Activated naive CD4-positive, alpha-beta T cell (primary cell): ENCODE data around the gene WDHD1.
"Not testable (repeated sequence)": the region's sequence is repeated elsewhere in the genome, so short reads cannot be mapped to it uniquely, and the experiment has no call there.

Source experiments
- DNase-seq, 4 experiments: peaks; one replicate each; lab custom pipeline; 2025; lab: John Stamatoyannopoulos, UW

WDHD1 gene

GRCh38 chr14:55048900-55049436 lies 22.1 kb upstream of the WDHD1 start:
- no peak for DNase-seq

GRCh38 chr14:55047301-55048053 lies 20.6 kb upstream of the WDHD1 start:
- no peak for DNase-seq

GRCh38 chr14:55045087-55045486 lies 18.2 kb upstream of the WDHD1 start:
- DNase-seq, result no peak

- no peak for DNase-seq
These were observed 16.6 kb upstream of the WDHD1 start for GRCh38 chr14:55043528-55043927.

GRCh38 chr14:55038708-55039107 lies 11.8 kb upstream of the WDHD1 start:
- DNase-seq, result no peak

- DNase-seq, result not testable (repeated sequence)
These were observed 11.1 kb upstream of the WDHD1 start for GRCh38 chr14:55037995-55038394.

GRCh38 chr14:55031190-55031589 lies 4.3 kb upstream of the WDHD1 start:
- no peak for DNase-seq

GRCh38 chr14:55028476-55028875 lies 1.6 kb upstream of the WDHD1 start:
- DNase-seq, result no peak

GRCh38 chr14:55028066-55028465 lies 1.2 kb upstream of the WDHD1 start:
- DNase-seq, result no peak

GRCh38 chr14:55026441-55026792 lies 482 bp downstream of the WDHD1 start:
- DNase-seq, result no peak

- DNase-seq, result no peak
These were observed 951 bp downstream of the WDHD1 start for GRCh38 chr14:55025948-55026347.

GRCh38 chr14:55024365-55024764 lies 2.5 kb downstream of the WDHD1 start:
- not testable (repeated sequence) for DNase-seq

GRCh38 chr14:55019968-55020554 lies 6.8 kb downstream of the WDHD1 start:
- no peak for DNase-seq

GRCh38 chr14:55015006-55015405 lies 11.9 kb downstream of the WDHD1 start:
- DNase-seq, result no peak

- DNase-seq, result no peak
These were observed 21.8 kb downstream of the WDHD1 start for GRCh38 chr14:55005071-55005470.

- no peak for DNase-seq
These were observed 26.5 kb downstream of the WDHD1 start for GRCh38 chr14:55000381-55000780.

GRCh38 chr14:54985156-54985555 lies 41.7 kb downstream of the WDHD1 start:
- DNase-seq, result no peak

GRCh38 chr14:54981698-54982097 lies 45.2 kb downstream of the WDHD1 start:
- DNase-seq, result no peak

GRCh38 chr14:54979039-54979438 lies 47.9 kb downstream of the WDHD1 start:
- DNase-seq, result no peak

GRCh38 chr14:54976316-54976715 lies 50.6 kb downstream of the WDHD1 start:
- DNase-seq, result no peak

GRCh38 chr14:54975856-54976255 lies 51.0 kb downstream of the WDHD1 start:
- DNase-seq, result no peak

GRCh38 chr14:54974788-54975414 lies 52.0 kb downstream of the WDHD1 start:
- DNase-seq, result no peak

GRCh38 chr14:54967496-54967895 lies 59.4 kb downstream of the WDHD1 start:
- DNase-seq, result no peak
